Thyroid gland (tissue), 4 donors: ENCODE measurements around the gene CAPN13.

Experiments
- CTCF ChIP-seq, 6 experiments: fragments of 200-600 bp in 3 of 6; fragments of 450-650 bp in 3 of 6; sonication (generic) in 3 of 6; IDR thresholded peaks; one replicate each; pipeline ENCODE4 v1.5.1; 2016 to 2019; ENCODE audit warnings: antibody characterized with exemption in 6 of 6, mild to moderate bottlenecking in 2 of 6, inconsistent platforms in 1 of 6, moderate library complexity in 1 of 6
- POLR2A ChIP-seq, 2 donors: fragments of 450-650 bp; IDR thresholded peaks; one replicate each; pipeline ENCODE4 v1.6.1; 2017; ENCODE audit warnings: antibody characterized with exemption in 2 of 2, mild to moderate bottlenecking in 2 of 2, moderate library complexity in 1 of 2

- TF ChIP-seq CTCF (IDR thresholded peaks at IDR 0.05) = no peak
- TF ChIP-seq POLR2A (IDR thresholded peaks at IDR 0.05) = no peak
These were observed 40.6 kb upstream of the CAPN13 start for GRCh38 chr2:30847841-30848240.
